GM21619 (cell line): ENCODE measurements around the gene FAM184B.
"Not testable (repeated sequence)": the region's sequence is repeated elsewhere in the genome, so short reads cannot be mapped to it uniquely, and the experiment has no call there.

Source experiments
- ATAC-seq: cut with Tn5 transposase; IDR thresholded peaks from one replicate; pipeline ENCODE4 v1.9.1; 2021; ENCODE audit not compliant: unreplicated experiment

FAM184B gene

DNA sequence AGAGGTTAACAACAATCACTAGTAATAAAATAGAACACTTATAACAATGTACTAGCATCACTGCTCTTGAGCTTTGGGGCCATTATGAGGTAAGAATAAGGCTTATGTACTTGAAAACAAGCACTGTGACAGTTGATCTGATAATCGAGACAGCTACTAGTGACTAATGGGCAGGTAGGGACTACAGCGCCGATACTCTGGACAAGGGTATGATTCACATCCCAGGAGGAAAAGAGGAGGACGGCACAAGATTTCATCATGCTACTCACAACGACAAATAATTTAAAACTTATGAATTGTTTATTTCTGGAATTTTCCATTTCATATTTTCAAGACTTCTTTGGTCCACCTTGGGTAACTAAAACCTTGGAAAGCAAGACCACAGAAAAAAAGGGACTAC is 62.3 kb downstream of the FAM184B start:
- ATAC-seq = no peak

DNA sequence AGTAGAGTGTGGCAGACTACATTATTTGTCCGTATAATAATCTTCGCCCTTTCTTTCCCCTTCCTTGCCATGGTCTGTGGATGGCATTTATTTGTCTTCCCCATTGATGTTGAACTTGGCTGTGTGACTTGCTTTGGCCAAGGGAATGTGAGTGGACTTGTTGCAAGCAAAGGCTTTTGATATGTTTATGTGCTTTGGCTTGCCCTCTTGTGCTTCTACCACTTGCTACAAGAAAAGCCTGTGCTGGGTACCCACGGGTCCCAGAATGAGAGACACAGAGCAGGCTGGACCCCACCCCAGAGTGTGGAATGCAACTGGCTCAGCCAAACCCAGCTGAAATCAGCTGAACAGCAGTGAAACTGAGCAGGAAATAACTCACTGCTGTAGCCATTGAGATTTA is 63.0 kb downstream of the FAM184B start:
- no peak for ATAC-seq

DNA sequence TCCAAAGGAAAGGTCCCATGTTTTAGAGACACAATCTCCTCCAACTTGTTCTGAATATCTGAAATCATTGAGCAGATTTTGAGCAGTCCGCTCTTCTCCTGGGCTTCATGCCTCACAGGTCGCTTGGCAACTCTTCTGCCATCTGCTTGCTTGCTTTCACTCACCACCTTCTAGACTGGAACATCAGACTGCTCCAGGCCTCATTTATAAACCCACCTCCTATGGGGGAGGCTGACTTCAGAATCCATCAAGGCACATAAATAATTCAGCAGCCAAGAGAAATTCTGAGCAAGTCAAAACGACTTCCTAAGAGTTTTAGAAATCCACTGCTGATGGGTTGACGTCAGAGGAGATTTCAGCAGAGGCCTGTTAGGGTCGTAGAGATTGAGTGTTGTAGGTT is 64.1 kb downstream of the FAM184B start:
- ATAC-seq = no peak

DNA sequence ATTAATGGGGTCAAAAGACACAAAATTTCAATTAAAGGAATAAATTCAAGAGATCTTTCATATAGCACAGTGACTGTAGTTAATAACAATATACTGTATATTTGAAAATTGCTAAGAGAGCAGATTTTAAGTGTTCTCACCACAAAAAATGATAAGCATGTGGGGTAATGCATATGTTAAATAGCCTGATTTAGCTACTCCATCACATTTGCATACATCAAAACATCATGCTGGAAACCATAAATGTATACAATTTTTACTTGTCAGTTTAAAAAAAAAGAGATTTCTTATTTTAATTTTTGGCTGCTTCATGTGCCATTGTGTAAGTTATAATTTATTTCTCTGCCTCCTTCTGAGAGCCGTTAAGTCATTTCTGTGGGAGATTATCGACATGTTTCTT is 65.9 kb downstream of the FAM184B start:
- ATAC-seq = no peak

DNA sequence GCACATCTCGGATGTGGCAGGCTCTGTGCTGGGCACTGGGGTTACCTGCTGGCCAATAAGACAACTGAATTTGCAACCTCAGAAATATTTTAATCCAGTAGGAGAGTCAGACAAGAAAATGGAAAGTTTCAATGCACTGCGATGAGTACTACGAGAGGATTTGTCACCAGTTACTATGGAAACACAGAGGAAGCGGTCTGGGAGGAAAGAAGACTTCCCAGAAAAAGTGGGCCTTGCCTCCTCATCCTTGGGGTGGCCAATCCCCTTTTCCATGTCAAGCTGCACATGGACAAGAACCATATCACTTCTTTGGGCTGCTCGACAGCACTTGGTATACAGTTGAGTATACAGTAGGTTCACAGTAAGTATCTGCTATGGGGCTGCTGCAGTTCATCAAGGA is 67.6 kb downstream of the FAM184B start:
- no peak for ATAC-seq

DNA sequence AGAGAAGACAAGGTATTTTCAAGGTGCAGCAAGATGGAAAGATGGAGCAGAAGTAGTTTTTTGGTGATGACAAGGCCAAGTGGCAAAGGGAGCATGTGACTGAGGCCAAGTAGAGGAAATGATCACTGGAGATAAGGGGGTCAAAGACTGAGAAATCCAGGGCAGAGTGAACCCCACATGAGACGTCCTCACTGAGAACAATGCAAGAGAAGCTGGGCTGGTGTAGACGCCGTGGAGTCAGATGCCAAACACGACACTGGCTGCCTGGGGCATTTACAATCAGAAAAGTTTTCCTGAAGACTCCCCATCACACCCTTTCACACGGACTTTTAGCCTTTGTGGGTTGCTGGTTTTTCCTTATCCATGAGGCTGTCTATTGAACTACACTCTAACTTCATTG is 69.3 kb downstream of the FAM184B start:
- ATAC-seq = no peak

DNA sequence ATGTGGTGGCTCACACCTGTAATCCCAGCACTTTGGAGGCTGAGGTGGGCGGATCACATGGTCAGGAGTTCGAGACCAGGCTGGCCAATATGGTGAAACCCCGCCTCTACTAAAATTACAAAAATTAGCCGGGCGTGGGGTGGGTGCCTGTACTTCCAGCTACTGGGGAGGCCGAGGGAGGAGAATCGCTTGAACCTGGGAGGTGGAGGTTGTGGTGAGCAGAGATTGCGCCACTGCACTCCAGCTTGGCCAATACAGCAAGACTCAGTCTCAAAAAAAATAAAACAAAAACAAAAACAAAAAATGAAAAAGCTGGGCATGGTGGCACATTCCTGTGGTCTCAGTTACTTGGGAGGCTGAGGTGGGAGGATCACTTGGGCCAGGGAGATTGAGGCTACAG is 70.2 kb downstream of the FAM184B start:
- not testable (repeated sequence) for ATAC-seq

DNA sequence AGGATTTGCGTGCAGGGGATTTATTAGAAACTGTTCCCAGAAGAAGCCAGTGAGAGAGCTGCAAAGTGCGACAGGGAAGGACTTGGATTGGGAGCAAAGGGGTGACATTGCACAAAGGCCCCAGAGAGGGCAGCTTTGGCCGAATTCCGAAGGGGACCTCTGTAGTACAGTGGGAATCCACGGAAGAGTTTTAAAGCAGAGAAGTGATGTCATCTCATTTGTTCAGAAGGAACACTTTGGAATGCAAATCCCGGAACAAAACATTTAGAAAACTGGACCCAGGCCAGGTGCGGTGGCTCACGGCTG is 71.7 kb downstream of the FAM184B start:
- ATAC-seq = no peak

DNA sequence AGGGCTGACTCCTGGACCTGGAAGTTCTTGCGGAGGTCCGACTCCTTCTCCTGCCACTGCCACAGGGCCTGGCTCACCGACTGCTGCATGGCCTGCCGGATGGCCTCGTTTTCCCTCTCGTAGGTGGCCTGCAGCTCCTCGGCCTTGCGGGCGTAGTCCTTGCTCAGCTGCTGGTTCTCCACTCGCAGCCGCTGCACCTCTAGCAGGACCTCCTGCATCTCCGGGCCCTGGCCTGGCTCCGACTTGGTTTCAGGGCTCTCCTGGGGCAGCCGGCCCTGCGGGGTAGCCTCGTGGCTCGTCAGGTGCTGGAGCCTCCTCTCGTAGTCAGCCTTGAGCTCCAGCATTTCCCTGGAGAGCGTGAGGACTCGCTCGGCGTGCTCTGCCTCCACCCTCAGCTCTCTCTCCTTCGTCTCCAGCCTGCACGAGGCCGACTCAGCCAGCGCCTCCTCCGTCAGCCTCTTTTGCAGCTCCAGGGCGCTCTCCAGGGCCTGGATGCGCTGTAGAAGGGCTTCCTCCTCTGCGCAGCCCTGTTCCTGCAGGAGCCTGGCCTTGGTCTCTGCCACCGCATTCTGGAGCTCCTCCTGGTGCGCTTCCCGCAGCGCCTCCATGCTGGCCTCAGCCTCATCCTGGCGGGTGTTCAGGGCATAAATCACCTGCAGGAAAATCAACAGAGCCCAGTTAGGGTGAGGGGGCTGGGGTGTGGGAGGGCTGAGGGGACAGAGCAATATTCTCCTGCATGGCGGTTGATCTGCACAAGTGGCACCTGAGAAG is 72.2 kb downstream of the FAM184B start:
- no peak for ATAC-seq

DNA sequence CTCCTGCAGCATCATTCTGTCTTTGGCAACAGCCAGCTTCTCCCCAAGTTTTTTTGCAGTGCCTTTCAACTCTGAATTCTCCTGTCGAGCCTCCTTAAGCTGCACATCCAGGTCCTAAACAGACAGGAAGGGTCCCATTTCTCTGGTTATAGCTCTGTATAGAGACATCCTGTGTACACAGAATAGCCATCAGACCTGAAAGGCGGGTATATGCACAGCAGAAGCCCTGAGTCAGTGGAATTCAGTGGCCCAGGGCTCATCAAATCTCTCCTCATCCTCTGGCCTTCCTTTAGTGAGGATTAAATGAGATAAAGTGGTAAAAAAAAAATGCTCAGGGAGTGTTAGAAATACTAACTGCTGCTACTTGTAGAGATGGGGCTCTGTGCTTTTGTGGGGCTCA is 73.8 kb downstream of the FAM184B start:
- ATAC-seq = no peak

DNA sequence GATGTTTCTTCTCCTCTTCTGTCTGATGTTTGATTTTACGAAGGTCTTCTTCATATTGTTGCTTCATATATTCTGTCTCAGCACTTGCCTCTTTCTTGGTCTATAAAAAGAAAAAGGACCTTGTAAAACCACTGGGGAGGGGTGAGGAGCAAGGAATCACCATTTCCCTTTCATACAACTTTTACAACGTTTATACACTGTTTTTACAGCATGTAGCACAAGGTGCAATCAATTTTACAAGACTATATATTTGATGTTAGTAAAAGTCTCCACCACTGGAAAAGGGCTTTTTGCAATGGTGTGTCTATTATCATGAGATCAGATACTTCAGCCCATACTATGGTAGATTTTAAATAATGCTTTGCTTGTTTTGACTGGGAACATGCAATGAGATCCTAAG is 76.3 kb downstream of the FAM184B start:
- ATAC-seq = no peak

DNA sequence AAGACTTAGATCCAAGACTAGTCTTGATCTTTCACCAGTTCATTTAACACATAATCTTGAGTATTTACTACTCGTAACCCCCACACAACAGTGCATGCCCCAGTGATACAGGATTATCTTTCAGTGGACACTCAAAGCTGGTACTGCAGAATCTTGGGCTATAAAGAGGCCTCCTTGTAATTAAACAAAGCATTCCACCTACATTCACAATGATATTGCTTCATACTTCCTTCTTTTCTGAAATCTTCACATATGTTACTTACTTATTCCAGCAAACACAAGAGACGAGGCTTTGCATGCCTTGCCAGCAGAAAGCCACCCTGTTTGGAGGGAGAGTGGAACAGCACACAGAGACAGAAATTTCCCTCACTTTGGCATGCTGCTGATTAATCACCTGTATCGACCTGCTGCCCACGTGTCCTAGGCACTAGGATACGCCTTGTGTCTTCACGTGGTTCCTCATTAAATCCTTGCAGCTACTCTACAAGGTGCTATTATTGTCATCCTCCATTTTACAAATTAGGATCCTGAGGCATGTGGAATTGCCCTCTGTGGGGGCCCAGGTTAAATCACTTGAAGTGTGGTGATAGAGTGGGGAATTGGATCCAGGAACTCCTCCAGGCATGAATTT is 77.3 kb downstream of the FAM184B start:
- ATAC-seq = no peak

DNA sequence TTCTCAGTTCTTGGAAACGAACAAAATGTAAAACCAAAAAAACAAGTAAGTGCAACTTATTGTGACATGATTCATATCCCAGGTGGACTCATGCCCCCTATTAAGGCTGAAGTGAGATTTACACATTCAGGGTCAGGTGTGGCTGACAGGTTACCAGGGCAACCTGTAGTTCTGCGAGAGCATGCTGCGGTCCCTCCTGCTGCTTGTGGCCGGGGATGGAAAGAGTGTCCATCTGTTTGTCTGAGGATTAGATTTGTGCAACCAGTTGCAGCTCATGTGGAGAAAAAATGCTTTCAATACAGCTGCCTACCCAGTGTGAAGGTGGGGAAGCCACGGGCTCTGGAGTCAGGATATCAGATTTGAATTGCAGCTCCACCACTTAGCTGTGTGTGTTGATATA is 78.8 kb downstream of the FAM184B start:
- no peak for ATAC-seq

DNA sequence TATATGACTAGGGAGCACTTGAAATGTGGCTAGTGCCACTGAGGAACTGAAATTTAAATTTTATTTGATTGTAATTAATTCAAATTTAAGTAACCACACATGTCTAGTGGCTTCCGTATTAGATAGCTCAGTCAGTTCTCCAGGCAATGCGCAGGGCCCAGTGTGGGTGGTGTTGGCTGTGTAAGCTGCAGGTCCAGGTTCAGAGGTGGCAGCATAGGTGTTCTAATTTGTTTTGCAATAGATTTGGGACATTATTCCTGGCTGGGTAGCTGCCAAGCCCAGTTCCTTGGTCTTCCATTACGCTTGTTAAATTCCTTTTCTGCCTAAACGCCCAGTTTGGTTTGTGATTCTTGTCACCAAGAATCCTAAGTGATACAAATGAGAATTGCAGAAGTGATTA is 79.5 kb downstream of the FAM184B start:
- ATAC-seq = no peak

DNA sequence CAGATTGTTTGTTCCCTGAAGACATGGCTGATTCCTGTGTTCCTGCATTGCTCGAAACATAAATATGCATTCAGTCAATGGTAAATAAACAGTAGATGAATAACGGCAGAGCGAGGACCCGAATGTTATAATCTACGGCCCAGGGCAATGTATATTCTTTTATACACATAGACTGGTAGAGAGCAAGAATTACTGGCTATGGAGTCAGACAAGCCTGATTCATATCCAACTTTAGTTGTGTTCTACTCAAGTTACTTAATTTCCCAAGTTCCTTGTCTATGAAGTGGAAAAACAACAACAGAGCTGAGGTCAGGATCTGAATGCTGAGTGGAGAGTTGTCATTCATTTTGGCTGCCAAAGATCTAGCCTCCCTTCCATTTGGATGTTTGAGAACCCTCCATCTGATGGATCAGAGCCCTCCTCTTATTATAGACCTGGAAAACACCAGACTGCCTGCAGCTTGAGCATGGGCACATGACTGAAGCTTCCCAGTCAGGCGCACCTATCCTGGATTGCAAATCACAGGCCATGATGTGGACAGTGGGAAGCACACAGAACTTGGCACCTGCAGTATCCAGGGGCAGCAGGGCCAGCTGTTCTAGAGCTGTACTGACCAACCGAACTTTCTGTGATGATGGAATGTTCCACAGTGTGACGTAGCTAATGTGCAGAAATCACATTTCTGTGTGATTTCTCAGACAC is 80.1 kb downstream of the FAM184B start:
- no peak for ATAC-seq

DNA sequence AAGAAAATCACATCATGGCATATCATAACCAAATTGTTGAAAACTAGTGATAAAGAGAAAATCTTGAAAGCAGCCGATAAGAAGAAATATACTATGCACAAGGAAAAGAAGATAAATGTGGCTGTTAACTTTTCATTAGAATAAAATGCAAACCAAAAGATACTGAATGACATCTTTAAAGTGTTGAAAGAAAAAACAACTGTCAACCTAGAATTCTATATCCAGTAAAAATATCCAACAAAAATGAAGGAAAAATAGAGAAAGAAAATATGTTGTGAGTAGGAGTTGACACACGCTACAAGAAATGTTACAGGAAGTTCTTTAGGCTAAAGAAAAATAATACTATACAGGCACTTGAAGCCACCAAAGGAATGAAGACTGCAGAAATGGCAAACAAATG is 82.0 kb downstream of the FAM184B start:
- ATAC-seq = no peak

DNA sequence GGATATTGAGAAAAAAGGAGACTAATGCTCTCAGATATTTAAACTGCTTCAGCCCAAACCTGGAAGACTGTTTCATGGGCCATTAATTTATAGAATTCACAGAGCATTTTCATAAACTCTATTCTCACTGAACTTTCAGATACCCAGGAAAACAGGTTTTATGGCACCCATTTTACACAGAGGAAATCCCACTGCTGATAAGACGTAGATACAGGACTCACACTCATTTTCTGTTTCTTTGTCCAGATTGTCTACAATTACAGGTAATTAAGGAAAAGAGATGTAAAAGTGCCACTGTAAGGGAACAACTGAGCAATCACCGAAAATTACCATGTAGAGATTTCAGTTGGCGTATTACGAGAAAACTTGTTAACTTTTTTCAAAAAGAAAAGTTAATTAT is 83.3 kb downstream of the FAM184B start:
- no peak for ATAC-seq

DNA sequence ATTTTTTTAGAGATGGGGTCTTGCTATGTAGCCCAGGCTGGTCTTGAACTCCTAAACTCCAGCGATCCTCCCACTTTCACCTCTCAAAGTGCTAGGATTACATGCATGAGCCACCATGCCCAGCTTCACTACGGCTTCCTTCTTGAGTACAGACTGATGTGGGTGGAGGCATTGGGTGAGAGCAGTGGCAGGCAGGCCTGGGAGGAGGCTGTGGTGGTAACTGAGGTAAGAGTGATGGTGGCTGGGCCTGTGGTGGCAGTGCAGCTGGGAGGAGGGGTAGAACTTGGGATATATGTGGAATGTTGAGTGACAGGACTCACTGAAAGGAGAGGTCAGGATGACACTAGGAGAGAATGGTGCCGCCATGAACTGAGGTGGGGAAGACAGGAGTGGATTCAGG is 86.1 kb downstream of the FAM184B start:
- ATAC-seq = no peak

DNA sequence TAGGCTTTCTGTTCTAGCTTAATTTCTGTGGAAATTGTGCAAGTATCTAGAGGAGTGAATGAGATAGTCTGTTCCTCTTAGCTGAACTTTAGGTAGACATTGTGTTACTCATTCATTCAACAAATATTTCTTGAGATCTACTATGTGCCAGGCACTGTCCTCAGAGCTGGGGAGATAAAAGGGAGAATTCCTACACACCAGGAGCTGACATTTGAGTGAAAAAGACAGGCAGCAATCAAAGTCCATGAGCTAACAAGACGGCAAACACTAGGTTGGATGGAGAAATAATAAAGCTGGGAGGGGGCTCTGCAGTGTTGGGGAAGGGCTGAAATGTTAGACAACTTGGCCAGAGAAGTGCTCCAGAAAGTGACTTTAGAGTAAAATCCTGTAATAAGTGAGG is 86.9 kb downstream of the FAM184B start:
- ATAC-seq = no peak

DNA sequence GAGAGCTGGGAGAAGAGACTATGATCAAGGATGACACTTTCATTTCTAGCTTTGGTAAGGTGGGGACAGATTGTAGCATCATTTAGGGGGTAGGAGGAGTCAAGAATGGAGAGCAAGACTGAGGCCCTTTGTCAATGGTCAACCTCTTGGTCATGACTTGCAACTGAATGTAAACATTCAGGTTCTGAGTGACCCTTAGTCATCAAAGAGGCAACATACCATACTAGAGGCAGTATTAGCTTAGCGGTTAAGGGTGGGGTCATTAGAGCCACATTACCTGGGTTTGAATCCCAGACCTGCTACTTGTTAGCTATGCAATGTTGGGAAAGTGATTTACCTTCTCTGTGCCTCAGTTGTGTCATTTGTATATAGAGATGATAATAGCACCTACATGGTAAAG is 90.5 kb downstream of the FAM184B start:
- no peak for ATAC-seq

DNA sequence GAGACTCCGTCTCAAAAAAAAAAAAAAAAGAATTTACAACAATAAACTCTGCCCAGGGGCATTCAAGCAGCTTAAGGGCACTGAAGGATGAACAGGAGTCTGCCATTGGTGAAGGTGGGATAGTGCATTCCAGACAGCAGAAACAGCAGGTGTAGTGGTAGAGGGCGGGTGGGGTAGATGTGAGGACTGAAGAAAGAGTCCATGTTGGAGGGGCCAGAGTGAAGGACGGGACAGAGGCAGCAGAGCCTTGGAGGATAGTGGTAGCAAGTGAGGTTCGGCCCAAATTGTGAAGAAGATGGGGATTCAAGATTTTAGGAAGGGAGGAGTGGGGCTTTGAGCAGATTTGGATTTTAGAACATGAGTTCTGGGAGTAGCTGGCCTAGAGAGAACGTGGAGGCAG is 91.3 kb downstream of the FAM184B start:
- no peak for ATAC-seq

DNA sequence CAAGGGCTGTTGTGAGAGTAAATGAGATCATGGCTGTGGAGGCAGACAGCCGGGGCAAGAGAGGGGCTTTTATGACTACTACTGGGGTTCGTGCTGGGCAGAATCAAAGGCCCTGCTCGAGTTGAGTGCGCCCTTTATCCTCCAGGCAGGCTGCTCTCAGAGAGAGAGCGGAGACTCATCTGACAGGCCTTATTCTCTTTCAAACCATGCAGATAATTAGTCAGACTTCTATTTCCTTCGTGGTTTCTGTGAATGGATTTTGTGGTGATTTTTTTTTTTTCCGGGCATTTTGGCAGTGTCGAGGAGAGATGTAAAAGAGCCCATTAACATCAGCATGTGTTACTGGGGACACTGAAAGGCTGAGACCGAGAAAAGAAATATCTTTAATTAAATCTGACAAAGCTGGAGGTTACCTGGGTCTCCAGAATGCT is 93.4 kb downstream of the FAM184B start:
- ATAC-seq = no peak
